ENCODE measurements around the gene PPP1R15A.

DNA sequence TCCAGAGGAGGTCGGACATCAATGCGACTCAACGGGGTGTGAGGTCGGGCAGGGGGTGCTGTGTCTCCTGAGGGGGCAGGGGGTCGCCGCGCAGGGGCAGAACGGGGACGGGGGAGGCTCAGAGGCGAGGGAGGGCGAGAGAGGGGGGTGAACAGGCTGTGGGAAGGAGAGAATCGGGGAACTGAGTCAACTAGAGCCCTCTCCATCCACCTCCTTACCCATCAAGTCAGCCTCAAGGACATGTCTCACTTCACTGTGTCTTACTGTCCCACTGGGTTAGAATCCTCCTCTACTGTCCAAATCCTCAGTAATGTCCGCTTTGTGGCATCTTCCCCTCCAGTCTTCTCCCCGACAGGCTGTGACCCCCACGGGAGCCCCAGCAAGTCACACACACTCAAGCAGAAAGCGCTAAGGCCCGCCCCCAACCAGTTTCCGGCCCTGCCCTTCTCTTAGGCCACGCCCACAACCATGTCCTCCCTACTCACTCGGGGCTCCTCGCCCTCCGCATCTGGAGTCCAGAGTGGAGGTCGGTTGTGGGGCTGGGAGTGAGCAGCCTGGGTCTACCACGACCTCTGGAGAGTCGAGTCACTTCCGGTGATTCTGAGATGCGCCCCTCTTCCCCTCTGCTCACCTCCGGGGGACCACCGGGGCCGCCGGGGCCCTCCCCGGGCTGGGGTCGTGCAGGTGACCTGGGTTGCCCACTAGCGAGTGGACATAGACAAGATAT lies 13.1 kb upstream of the PPP1R15A start:
- no peak for TF ChIP-seq CTCF (conservative IDR thresholded peaks at IDR 0.05; ENCODE audit: low read length)
- no peak for TF ChIP-seq EZH2phosphoT487 (IDR thresholded peaks at IDR 0.05; ENCODE audit: borderline replicate concordance, low read depth, low read length)
